EL (cell line): ENCODE measurements around the gene ANGPTL8.

Experiments used
- DNase-seq: peaks from one replicate; pipeline ENCODE4 v3.0.0-alpha.2; 2016

The ANGPTL8 gene

GRCh38 chr19:11238041-11238440, 1.4 kb upstream of the ANGPTL8 start:
- DNase-seq, result no peak

- no peak for DNase-seq
Observed at GRCh38 chr19:11238781-11239376, 540 bp upstream of the ANGPTL8 start.

DNA sequence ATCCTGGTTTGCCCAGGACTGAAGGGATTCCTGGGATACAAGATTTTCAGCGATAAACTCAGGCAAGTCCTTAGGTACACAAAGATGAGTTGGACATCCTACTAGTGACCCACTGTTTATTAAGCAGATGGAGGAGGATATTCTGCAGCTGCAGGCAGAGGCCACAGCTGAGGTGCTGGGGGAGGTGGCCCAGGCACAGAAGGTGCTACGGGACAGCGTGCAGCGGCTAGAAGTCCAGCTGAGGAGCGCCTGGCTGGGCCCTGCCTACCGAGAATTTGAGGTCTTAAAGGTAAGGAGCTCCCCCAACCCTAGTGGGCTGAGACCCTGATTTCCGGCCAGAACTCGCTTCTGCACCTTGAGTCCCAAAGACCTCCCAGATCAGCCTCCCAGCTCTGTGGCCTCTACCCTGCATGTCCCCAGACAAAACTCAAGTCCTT, 607 bp downstream of the ANGPTL8 start:
- DNase-seq, result no peak

DNA sequence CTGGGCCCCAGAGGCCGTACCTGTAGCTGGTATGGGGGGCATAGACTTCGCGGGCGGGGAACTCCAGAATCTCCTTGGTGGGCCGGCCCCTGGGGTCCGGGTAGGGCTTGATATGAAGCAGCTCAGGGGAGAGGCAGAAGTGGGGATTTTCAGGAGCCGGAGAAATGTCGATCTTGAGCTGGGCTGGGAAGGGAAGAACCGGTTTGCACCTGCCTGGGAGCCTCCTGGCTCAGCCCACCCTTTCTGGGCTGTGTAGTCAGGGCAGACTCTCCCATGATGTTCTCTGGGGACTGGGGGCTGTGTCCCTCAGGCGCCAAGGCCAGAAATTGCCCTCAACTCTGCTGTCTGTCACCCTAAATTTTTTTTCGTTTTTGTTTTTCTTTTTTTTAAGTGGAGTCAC, 2.6 kb downstream of the ANGPTL8 start:
- DNase-seq, result no peak

GRCh38 chr19:11242864-11243797, 3.7 kb downstream of the ANGPTL8 start:
- DNase-seq, result peak; percentile 86

DNA sequence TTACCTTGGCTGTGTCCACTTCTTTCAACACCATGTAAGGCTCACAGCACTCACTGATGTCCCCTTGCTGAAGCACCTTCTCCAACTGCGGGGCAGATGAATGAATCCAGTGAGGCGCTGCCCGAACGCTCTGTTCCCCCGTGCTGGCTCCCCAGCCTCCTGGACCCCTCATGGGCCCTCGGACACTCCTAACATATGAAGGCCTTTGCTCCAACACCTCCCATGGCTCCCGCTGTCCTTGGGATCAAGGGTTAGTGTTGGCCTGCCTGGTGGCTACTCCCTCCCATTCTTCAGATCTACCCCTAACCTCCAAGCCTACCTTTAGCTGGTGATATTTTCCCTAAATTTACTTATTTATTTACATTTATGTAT, 4.4 kb downstream of the ANGPTL8 start:
- DNase-seq, result no peak

- no peak for DNase-seq
Observed at GRCh38 chr19:11244846-11245589, 5.6 kb downstream of the ANGPTL8 start.

- DNase-seq, result no peak
Observed at GRCh38 chr19:11246941-11247340, 7.5 kb downstream of the ANGPTL8 start.

GRCh38 chr19:11247391-11247790, 8.0 kb downstream of the ANGPTL8 start:
- DNase-seq, result no peak

DNA sequence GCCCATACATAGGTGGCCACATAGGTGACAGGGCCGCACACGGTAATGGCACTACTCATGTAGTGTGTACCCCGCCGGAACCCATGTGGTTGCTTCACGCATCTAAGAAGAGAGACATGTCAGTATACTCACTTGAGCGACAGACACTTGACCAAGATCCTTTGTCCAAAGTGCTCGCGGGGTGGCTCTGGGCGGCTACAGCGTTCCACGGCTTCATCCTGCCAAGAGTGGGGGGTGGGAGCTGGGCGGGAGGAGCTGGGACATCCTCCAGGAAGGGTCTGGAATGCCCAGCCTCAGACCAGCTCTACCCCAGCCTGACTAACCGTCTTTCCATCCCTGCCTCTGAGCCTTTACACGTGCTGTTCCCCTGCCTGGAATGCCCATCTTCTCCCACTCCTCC, 8.5 kb downstream of the ANGPTL8 start:
- DNase-seq, result no peak

GRCh38 chr19:11248852-11249251, 9.4 kb downstream of the ANGPTL8 start:
- no peak for DNase-seq

- DNase-seq, result no peak
Observed at GRCh38 chr19:11251217-11251616, 11.8 kb downstream of the ANGPTL8 start.

- no peak for DNase-seq
Observed at GRCh38 chr19:11251650-11252314, 12.4 kb downstream of the ANGPTL8 start.

- no peak for DNase-seq
Observed at GRCh38 chr19:11252665-11253355, 13.4 kb downstream of the ANGPTL8 start.

GRCh38 chr19:11254666-11255065, 15.2 kb downstream of the ANGPTL8 start:
- DNase-seq, result no peak

DNA sequence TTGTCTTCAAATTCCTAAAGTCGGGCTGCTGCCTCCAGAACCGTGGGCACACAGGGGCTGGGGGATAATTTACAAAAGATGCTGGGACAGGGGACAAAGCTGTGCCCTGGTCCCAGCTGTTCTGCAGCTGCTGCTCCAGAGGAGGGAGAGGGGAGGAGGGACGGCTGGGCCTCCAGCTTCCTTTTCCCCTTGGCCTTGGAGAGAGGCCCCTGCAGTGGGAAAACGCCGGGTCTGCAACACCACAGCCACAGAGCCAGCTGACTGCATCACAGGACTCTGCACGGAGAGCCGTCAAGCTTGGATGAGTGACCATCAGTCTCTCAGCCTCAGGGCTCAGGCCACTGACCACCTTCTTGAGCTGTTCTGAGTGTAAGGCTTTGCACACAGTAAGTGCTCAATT, 16.8 kb downstream of the ANGPTL8 start:
- DNase-seq, result no peak

DNA sequence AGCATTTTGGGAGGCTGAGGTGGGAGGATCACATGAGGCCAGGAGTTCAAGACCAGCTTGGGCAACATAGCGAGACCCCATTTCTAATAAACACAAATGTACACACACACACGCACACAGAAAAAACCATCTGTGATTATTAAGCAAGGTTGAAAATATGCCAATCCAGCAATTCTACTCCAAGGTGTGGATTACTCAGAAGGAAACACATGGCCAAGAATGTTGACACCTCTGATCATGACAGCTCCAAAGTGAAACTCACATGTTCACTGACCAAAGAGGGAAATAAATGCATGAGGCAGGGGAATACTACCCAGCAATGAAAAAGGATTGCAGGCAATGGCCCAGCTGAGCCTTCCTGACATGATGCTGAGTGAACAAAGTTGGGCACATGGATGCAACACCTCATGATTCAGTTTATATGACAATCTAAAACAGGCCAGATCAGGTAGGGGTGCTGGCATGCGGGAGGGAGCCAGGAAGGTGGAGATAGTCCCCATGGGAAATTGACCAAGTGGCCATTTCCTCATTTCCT, 18.5 kb downstream of the ANGPTL8 start:
- DNase-seq, result no peak

- no peak for DNase-seq
Observed at GRCh38 chr19:11260996-11261395, 21.6 kb downstream of the ANGPTL8 start.

DNA sequence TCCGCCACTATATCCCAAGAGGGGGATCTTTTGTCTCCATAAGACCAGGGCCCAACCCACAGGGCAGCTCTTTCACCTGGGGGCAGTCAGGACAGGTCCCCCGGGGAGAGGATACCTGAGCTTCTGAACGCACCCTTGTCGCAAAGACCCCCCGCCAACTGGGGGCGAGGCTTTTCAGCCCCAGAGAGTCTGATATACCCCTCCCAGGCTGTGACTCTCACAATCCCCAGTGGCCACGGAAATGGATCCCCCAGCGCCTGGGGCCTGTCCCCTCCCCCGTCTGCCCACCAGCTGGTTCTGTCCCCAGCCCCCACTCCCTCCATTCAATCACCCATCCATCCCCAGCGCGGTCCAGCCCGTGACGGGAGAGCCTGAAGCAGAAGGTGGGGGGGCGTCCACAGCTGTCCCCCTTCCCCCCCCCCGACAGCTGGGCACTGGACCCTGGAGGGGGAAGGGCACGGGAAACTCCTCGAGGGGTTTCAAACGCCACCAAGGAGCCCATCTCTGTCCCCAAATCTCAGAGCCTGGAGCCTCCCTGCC, 22.1 kb downstream of the ANGPTL8 start:
- no peak for DNase-seq

DNA sequence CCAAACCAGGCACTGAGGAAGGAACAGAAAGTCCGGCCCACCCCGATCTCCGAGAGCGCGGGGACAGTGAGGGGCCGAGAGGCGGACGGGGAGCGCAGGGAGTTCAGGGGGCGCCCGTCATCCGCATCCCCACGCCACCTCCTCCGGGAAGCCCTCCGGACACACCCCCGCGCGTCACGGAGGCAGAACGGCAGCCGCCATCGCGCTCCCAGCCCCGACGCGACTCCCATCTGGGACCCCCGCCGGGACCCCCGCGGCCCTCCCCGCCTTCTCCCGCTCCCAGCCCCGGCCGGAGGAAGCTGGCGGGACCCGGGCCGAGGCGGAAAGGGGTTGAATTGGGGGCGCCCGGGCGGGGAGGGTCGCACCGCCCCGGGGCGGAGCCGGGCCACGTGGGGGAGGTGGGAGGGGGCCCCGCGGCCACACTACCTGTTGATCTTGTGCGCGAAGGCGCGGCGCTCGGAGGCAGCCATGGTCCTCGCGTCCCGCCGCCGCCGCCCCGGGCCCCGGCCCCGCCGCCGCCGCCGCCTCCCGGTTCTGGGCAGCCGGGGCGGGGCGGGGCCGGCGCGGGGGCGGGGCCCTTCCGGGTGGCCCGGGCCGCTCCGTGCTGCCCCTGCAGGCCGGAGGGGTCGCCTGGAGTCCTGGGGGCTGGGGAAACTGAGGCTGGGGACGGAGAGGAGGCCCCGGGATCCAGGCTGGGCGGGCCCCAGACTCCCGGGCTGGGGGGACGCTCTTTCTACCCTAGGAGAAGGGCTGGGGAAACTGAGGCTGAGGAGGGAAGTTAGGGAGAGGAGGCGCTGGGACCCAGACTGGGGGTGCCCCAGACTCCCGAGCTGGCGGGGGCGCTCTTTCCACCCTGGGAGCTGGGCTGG, 22.8 kb downstream of the ANGPTL8 start, which contains the start of gene DOCK6:
DOCK6 (minus strand) TSS at position 554 of the 869 bp plus-strand sequence; CDS start at position 470, 84 bp downstream.
- no peak for DNase-seq

DNA sequence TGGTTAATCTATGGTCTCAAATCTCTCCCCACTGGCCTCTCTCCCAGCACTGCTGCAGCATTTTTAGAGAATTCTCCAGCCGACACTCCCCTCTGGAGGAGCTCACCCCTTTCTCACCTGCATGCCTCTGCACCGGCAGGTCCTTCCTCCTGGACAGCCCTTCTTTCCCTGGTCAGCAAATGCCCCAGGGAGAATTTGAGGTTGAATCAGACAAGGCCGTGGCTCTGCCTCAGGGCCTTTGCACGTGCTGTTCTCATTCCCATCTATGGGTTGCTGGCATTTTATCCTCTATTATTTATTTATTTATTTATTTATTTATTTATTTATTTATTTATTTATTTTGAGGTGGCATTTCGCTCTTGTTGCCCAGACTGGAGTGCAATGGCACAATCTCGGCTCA, 24.3 kb downstream of the ANGPTL8 start:
- DNase-seq, result no peak
